ENCODE results near the gene ABCA1.

- TF ChIP-seq, protein P1, sequence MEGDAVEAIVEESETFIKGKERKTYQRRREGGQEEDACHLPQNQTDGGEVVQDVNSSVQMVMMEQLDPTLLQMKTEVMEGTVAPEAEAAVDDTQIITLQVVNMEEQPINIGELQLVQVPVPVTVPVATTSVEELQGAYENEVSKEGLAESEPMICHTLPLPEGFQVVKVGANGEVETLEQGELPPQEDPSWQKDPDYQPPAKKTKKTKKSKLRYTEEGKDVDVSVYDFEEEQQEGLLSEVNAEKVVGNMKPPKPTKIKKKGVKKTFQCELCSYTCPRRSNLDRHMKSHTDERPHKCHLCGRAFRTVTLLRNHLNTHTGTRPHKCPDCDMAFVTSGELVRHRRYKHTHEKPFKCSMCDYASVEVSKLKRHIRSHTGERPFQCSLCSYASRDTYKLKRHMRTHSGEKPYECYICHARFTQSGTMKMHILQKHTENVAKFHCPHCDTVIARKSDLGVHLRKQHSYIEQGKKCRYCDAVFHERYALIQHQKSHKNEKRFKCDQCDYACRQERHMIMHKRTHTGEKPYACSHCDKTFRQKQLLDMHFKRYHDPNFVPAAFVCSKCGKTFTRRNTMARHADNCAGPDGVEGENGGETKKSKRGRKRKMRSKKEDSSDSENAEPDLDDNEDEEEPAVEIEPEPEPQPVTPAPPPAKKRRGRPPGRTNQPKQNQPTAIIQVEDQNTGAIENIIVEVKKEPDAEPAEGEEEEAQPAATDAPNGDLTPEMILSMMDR (IDR thresholded peaks at IDR 0.05 in 2 of 3, conservative IDR thresholded peaks at IDR 0.05 in 1 of 3; ENCODE audit: control insufficient read depth in 2 of 3, extremely low read depth in 1 of 3, insufficient read depth in 1 of 3, low read depth in 3 of 3, low read length in 3 of 3), result no peak
- TF ChIP-seq SREBF2 (IDR thresholded peaks at IDR 0.05; ENCODE audit: low read length) (no peak), TARDBP (IDR thresholded peaks at IDR 0.05; ENCODE audit: borderline replicate concordance) (no peak), CREB1 (IDR thresholded peaks at IDR 0.05; ENCODE audit: low read depth) (no peak), POLR2A (IDR thresholded peaks at IDR 0.05; ENCODE audit: low read depth, low read length) (no peak), LARP7 (IDR thresholded peaks at IDR 0.05) (no peak), EZH2 (IDR thresholded peaks at IDR 0.05; ENCODE audit: borderline replicate concordance, control insufficient read depth, low read depth, low read length) (no peak), JUND (IDR thresholded peaks at IDR 0.05; ENCODE audit: low read depth, low read length) (no peak), BRCA1 (IDR thresholded peaks at IDR 0.05; ENCODE audit: low read depth, low read length) (no peak), RAD21 (IDR thresholded peaks at IDR 0.05; ENCODE audit: insufficient read depth, low read depth, low read length) (no peak)
- TF ChIP-seq, protein P2, sequence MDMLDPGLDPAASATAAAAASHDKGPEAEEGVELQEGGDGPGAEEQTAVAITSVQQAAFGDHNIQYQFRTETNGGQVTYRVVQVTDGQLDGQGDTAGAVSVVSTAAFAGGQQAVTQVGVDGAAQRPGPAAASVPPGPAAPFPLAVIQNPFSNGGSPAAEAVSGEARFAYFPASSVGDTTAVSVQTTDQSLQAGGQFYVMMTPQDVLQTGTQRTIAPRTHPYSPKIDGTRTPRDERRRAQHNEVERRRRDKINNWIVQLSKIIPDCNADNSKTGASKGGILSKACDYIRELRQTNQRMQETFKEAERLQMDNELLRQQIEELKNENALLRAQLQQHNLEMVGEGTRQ (IDR thresholded peaks at IDR 0.05; ENCODE audit: borderline replicate concordance, low read depth, low read length), result no peak
- TF ChIP-seq, protein P3, sequence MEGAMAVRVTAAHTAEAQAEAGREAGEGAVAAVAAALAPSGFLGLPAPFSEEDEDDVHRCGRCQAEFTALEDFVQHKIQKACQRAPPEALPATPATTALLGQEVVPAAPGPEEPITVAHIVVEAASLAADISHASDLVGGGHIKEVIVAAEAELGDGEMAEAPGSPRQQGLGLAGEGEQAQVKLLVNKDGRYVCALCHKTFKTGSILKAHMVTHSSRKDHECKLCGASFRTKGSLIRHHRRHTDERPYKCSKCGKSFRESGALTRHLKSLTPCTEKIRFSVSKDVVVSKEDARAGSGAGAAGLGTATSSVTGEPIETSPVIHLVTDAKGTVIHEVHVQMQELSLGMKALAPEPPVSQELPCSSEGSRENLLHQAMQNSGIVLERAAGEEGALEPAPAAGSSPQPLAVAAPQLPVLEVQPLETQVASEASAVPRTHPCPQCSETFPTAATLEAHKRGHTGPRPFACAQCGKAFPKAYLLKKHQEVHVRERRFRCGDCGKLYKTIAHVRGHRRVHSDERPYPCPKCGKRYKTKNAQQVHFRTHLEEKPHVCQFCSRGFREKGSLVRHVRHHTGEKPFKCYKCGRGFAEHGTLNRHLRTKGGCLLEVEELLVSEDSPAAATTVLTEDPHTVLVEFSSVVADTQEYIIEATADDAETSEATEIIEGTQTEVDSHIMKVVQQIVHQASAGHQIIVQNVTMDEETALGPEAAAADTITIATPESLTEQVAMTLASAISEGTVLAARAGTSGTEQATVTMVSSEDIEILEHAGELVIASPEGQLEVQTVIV (IDR thresholded peaks at IDR 0.05; ENCODE audit: borderline replicate concordance, partially characterized antibody), result no peak
These were observed 125.8 kb downstream of the ABCA1 start for GRCh38 chr9:104802110-104802509.
